Measurements from ENCODE around the gene ADARB1.

ADARB1 gene

DNA sequence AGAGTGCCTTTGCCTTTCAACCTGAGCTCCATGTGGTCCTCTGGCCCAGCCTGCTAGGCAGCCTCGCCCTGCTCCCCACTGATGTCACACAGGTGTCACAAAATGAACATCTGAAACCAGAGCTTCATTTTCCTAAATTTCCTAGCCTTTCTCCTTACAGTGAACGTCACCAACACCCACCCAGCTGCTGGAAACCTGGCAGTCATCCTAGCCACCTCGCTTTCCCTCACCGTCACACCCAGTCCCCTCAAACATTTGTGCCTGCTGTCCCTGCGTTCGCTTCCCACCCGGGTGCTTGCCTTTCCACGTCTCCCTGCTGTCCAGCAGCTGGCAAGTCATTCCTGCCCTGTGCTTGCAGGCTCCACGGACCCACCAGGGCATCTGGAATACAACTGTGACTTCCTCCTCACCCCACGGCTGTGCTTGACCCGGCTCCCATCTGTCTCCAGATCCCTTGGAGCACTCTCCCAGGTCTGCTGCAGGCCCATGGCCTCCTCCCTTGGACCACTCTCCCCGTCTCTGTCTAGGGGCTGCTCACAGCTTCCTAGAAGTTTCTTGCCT lies 23.5 kb downstream of the ADARB1 start:
- no peak for DNase-seq

DNA sequence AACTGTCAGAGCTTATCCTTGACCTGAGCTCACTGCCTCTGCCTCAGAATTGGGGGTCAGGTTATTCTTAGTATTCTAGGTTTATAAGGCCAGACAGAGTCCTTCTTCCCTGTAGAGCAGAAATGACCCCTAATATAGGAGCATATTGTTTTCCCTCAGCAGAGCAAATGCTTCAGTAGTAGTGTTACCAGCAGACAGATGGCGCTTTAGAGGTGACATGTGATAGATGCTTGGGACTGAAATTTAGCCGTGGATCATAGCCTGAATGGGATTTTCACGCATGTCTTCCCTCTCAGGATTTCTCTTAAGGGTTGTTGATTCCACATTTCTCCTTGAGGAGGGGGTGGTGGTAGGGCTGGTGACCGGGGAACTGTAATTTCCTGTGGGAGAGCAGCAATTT lies 24.5 kb downstream of the ADARB1 start:
- DNase-seq: peak in 1 of 2 donors; percentile 17

- DNase-seq: no peak
Observed at GRCh38 chr21:45099571-45099970, 25.2 kb downstream of the ADARB1 start.

GRCh38 chr21:45100866-45101265 lies 26.5 kb downstream of the ADARB1 start:
- DNase-seq: no peak

DNA sequence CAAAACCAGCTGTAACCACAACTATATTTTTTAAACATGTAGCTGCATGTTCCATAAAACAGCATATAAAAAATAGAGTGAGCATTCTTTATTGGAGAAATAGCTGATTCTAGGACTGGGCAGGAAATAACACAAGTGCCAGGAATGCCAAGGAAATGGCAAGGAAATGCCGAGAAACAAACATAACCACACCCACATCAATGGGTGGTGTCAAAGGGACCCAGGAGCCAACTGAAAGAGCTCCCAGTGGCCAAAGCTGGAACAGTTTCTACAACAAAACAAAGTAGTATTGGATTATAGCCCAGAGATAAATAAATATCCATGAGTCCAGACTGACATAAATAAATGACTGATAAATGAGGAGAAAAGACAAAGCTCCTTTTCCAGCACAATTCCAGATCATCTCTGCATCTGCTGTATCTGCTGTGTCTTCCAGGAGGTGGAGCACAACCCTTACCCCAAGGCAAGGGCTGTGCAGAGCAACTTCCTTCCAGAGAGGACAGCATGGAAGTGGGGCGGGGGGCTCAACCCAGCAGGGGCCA lies 28.1 kb downstream of the ADARB1 start:
- no peak for DNase-seq

DNA sequence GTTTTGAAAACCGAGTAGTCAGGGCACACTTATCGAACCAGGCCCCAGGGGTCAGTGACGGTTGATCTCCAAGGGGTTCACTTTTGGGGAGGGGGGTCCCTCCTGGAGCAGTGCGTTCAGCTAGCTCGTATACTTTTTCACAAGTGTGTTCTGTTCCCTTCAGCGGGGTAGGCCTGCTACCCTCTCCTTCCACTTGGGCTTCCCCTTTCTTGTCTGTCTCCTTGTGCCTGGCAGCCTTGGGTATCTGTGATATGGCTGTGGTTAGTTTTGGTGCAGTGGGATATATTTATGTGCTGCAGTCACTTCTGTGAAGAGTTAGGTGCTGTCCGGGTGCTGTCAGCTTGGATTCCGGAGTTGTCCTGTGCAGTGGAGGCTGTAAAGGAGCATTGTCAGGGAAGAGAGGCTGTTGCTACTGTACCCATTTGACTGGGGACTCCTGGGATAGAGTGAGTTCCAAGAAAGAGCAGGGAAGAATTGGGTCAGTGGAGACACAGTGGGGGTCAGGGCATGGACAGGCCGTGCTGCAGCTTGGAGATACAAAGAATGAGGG lies 29.7 kb downstream of the ADARB1 start:
- no peak for DNase-seq

DNA sequence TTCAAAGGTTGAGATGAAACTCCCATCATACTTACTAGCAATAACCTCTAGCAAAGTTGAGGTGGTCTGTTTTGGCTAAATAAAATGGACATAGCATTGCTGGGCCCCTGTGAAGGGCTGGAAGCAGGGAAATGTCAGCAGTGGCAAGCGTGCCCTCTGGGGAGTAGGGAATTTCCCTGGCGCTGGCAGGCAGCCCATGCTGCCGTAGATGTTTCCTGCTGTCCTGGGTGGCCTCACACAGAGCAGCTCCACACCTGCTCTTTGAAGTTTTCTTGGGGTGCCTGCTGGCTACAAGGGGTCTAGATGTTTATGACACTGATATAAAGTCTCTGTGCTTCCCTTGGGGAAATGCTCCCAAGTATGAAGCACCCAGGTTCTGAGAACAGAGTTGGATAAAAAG lies 30.2 kb downstream of the ADARB1 start:
- DNase-seq: no peak

- no peak for DNase-seq
Observed at GRCh38 chr21:45105906-45106485, 31.6 kb downstream of the ADARB1 start.

DNA sequence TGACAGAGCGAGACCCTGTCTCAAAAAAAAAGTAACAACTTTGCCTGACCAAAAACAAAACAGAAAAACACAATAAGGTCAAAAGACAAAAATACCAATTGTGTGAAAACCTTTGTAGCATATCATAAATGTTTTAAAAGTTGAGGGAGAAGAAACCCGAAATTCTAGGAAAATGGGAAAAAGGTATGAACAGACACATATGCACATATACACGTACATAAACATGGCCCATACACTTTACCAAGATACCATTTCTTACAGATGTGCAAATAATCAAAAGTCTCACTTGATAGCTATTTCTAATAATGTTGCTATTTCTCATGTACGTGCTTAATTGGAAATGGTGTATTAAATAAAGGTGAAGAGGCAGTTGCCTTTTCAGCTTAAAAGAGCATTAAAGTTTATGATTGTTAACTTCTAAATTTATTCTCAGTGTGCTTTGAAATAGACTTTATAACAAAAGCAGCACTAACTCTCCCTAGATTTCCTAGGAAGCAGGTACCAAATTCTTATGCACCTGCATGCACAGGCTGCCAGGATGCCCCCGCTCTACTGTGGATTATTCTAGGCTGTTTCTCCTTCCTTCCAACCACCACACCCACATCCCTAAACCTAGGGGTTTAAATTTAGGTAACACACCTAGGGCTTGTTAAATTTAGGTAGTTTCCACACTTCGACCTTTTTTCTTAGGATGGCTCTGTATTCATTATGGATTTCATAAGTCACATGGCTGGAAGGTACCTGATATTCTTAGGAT lies 33.8 kb downstream of the ADARB1 start:
- no peak for DNase-seq

GRCh38 chr21:45108808-45109781 lies 34.7 kb downstream of the ADARB1 start:
- DNase-seq: no peak

- DNase-seq: peak; percentile 16 to 27
Observed at GRCh38 chr21:45109831-45110492, 35.6 kb downstream of the ADARB1 start.

DNA sequence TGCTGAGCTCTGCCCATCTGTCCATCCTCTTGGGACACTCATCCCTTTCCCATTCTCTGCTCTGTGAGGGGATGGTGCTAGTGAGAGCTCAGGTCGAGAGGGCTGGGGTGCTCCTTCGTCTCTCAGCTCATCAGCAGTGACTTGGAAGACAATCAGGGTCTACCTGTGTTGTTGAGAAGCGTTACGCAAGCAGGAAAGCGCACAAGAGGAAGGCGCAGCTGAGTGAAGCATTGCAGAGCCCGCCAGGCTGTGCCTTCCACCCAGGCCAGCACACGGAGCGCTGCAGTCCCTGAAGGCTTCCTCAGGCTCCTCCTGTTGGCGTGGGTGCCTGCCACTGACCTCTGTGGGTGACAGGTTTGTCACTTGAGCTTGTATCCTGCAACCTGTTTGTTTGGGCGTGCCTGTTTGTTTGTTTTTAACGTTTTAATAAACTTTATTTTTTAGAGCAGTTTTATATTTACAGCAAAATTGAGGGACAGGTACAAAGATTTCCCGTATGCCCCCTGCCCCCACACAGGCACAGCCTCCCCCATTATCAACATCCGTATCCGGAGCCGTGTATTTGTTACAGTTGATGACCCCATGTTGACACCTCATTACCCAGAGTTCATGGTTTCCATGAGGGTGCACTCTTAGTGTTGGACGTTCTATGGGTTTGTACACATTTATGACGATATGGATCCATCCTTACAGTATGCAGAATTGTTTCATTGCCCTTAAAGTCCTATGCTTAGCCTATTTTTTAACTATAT lies 36.7 kb downstream of the ADARB1 start:
- DNase-seq: no peak

DNA sequence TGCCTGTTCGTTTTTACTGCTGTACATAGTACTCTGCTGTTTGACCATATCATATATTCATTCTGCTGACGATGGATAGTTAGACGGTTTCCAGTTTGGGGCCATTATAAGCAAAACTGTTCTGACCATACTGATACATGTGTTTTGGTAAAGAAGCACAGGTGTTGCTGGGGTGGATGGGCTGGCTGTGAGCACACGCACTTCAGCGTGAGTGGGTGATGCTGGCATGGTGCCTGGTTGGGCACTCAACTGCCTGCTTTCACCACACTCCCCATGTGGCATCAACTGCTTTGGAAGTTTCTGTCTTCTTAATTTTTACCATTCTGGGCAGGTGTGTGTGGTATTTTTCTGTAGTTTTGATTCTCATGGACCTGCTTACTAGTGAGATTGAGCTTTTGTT lies 37.3 kb downstream of the ADARB1 start:
- no peak for DNase-seq

GRCh38 chr21:45112371-45112770 lies 38.0 kb downstream of the ADARB1 start:
- no peak for DNase-seq

- no peak for DNase-seq
Observed at GRCh38 chr21:45113543-45113942, 39.2 kb downstream of the ADARB1 start.

DNA sequence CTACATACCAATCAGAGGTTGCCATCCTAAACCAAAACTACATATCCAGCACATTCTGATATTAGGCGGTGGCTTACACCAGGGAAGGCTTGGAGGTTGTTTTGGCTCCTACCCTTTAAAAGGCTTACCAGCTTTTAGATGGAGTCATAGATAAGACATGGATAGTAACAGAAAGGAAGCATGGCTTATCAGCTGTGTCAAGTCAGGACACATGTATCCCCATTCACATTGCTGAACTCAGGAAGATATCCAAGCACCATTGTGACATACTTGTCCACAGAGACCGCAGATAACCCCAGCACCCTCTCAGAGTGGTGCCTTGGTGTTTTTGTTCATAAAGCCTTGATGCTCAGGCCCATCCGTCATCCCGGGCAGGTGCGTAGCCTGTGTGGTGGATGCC lies 39.7 kb downstream of the ADARB1 start:
- DNase-seq: no peak

- DNase-seq: no peak
Observed at GRCh38 chr21:45114475-45114874, 40.1 kb downstream of the ADARB1 start.

- no peak for DNase-seq
Observed at GRCh38 chr21:45115141-45115540, 40.8 kb downstream of the ADARB1 start.

DNA sequence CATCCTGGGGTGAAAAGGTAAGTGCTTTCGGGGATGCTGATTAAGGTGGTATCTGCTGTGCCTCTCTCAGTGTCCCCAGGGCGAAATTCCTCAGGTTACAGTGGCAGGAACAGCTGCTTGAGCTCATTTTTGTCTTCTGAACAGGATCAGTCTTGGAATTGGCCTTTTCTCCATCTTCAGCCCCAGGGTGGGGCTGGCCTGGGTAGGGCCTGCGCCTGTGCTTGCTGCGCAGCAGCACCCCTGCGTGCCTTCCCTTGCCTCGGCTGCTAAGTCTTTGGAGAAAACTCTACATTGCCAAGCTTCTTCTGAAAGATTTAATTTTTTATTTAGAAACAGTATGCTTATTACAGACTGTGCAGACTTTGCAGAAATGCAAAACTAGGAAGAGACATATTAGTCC lies 41.7 kb downstream of the ADARB1 start:
- DNase-seq: no peak

GRCh38 chr21:45117314-45117713 lies 42.9 kb downstream of the ADARB1 start:
- DNase-seq: no peak

DNA sequence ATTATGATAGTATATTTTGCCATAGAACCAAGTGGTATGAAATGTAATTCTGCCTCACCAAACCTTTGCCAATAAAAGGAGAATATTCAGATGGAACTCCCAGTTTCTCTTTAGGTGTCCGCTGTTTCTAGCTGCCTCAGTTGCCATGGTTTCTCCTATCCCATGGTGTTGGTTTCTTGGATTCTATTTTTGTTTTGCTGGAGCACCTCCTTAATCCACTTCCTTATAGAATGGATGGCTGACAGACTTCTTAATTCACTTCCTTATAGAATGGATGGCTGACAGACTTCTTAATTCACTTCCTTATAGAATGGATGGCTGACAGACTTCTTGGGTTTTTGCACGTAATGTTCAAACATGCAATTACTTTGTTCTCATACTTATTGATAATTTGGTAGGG lies 43.7 kb downstream of the ADARB1 start:
- DNase-seq: no peak

All from inflammatory macrophage treated with lipopolysaccharide for 1 hour (primary cell).